ENCODE data around the gene SEMA3C.

DNA sequence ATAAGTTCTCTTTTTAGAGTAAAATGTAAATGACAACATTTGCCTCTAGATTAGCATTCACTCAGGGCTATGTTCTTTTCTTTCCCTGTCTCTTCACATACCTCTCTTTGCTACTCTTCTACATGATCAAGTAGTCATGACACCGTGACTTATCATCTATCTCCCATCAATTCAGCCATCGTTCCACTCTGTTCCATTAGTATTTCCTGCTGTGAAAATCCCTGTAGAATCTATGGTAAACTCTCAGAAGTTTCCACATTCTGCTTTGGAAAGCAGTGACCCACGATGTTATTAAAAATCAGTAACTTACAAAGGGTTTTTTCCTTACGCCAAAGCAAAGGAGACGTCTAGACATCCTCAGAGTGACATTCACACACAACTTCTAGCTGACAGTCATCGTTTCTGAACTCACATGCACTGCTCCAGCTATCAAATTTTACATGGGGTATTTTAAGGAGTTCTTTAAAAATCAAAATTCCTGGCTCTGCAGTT, 135.6 kb downstream of the SEMA3C start:
- TF ChIP-seq POLR2A (IDR thresholded peaks at IDR 0.05): no peak
- TF ChIP-seq, protein P1, sequence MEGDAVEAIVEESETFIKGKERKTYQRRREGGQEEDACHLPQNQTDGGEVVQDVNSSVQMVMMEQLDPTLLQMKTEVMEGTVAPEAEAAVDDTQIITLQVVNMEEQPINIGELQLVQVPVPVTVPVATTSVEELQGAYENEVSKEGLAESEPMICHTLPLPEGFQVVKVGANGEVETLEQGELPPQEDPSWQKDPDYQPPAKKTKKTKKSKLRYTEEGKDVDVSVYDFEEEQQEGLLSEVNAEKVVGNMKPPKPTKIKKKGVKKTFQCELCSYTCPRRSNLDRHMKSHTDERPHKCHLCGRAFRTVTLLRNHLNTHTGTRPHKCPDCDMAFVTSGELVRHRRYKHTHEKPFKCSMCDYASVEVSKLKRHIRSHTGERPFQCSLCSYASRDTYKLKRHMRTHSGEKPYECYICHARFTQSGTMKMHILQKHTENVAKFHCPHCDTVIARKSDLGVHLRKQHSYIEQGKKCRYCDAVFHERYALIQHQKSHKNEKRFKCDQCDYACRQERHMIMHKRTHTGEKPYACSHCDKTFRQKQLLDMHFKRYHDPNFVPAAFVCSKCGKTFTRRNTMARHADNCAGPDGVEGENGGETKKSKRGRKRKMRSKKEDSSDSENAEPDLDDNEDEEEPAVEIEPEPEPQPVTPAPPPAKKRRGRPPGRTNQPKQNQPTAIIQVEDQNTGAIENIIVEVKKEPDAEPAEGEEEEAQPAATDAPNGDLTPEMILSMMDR (IDR thresholded peaks at IDR 0.05): no peak
